HG02852 (cell line): ENCODE results near the gene WFDC2.
"Not testable (repeated sequence)": the region's sequence is repeated elsewhere in the genome, so short reads cannot be mapped to it uniquely, and the experiment has no call there.

Experiments used
- ATAC-seq: cut with Tn5 transposase; IDR thresholded peaks from one replicate; pipeline ENCODE4 v1.9.1; 2021; ENCODE audit warnings: mild to moderate bottlenecking, moderate library complexity; ENCODE audit not compliant: unreplicated experiment

The WFDC2 gene

DNA sequence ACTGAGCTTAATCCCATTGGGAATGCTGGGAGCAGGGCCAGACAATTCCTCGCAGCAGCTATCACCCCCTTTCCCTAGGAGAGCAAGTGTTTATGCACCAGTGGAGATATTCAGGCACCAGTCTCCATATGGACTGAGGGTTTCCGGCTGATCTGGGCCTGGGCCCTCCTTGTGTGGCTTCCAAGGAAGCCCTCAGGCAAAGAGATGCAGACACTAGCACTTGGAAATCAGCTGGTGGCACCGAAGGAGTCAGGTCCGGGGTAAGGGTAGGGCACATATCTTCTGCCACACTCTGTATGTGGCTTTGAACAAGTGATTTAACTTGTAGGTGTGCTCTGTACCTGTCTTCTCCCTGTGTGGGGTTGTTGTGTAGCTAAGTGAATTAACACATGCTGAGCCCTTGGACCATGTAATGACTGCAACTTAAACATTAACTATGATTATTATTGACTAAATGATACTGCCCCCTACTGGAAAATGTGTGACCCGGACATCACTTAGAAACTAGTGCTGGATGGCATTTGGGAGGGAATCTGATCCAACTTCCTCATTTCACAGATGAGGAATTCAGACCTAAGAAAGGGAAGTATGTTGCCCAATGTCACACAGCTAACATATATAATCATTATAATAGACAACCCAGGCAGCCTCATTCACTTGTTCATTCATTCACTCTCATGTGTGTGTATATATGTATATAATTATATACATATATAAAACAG, 19.3 kb upstream of the WFDC2 start:
- ATAC-seq, result no peak

DNA sequence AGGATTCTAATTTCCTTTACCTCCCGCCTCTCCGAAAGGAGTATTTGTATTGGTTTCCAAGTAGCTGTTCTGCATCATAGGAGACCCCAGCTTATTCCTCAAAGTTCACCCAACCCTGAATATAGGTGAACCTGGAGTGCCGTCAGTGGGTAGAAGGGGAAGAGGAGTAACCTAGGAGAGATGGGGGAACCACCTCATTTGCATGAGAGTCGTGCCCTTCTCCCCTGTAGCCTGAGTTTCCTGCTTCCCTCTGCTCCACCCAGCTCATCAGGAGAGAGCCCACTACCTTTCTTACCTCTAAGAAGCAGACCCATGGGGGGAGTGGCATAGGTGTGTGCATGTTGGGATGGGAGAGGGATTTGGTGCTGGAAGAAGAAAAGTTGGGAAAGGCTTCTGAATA, 17.3 kb upstream of the WFDC2 start:
- no peak for ATAC-seq

GRCh38 chr20:45452772-45453691, 16.5 kb upstream of the WFDC2 start:
- ATAC-seq, result no peak

DNA sequence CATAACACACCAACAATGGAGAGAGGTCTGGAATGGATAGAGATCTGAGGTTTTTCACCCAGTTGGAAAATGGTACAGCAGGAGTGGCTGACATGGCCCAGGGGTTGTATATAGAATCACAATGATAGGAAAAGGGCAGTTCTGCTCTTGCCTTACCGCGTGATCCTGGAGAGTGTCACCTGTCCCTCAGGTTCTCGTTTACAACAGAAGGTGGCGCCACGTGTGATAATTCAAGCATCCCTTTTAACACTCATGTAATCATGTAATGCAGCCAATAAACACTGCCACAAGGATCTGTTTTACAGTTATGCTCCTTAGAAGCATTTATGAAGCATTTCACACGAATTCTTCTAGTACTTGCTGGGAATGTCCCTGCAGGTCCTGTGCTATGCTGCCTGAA, 12.9 kb upstream of the WFDC2 start:
- ATAC-seq, result no peak

- ATAC-seq, result no peak
Measured at GRCh38 chr20:45459606-45460005, 9.9 kb upstream of the WFDC2 start.

GRCh38 chr20:45461225-45461624, 8.3 kb upstream of the WFDC2 start:
- ATAC-seq, result no peak

DNA sequence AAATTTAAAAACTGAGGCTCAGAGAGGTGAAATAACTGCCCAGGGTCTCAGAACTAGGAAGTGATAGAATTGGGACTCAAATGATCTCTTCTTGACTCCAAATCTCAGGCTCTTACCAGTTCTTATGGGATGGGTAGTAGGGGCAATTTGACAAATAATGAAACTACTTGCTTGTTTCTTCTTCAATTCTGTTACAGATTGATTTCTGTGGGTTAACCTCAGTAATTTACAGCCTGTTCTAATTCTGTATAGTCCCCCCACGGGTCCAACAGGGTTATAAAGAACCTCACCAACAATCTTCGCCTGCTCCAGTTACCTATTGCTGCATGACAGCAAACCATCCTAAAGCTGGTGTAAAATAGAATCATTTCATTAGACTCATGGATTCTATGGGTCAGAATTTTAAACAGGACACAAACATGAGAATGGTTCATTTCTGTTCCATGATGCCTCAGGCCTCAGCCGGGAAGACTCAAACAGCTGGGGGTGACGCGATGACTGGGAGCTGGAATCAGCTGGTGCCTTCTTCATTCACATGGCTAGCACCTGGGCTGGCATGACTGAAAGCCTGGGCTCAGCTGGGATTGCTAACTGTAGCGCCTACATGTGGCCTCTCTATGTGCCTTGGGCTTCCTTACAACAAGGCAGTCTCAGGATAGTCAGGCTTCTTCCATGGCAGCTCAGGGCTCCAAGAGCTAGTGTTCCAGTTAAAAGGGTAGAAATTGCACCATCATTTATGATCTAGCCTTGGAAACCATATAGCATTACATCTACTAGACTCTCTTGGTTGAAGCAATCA, 6.6 kb upstream of the WFDC2 start:
- ATAC-seq, result no peak

DNA sequence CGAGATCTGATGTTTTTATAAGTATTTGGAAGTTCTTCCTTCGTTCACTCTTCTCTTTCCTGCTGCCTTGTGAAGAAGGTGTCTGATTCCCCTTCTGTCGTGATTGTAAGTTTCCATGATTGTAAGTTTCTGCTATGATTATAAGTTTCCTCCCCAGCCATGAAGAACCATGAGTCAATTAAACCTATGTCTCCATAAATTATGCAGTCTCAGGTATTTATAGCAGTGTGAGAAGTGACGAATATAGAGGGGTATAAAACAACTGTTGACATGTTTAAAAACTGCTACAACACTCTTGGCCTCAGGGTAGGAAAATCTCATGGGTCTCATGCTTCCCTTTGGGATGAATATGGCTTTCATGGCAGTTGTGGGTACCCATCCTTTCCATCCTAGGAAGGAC, 5.8 kb upstream of the WFDC2 start:
- ATAC-seq, result no peak

DNA sequence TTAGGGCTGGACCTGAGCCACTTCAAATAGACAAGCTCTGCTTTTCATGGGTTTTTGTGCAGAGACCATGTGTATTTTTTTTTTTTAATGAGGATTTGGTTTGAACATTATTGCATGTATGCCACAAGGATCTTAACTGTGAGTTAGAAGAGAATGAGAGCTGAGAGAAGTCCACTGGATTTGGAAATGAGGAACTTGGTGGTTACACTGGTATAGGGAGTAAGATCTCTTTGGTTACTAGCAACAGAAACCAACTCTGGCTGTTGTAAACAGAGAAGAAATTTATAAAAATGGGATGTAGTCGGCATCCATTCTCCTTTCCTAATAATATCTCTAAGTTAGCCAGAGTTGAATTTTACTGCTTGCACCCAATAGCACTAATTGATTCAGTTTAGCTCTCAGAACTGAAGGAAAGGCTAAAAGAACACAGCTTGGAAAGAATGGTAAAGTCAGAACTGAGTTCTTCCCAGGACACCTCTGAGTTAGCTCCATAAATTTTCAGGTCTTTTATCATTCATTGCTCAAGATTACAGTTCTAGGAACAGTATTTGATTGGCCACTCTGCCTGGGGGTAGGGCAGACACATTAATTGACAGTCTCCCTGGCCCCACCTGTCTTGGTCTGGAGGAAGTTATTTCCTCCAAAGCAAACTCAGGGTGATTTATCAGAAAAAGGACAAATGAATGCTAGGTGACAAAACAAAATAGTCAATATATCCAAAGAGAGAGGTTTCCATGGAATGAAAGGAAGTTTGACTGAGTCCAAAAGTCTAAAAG, 3.9 kb upstream of the WFDC2 start:
- no peak for ATAC-seq

DNA sequence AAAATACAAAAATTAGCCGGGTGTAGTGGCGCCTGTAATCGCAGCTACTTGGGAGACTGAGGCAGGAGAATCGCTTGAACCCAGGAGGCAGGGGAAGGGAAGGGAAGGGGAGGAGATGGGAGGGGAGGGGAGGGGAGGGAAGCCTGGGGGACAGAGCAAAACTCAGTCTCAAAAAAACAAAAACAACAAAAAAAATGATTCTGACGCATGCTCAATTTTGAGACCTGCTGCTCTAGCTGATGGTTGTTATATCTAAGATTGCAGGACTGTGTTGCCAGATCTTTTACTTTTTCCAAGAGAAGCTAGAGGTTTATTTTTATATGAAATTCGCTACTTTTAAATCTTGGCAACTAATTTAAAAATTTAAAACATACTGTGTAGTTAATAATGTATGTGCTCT, 2.4 kb upstream of the WFDC2 start:
- ATAC-seq, result no peak

DNA sequence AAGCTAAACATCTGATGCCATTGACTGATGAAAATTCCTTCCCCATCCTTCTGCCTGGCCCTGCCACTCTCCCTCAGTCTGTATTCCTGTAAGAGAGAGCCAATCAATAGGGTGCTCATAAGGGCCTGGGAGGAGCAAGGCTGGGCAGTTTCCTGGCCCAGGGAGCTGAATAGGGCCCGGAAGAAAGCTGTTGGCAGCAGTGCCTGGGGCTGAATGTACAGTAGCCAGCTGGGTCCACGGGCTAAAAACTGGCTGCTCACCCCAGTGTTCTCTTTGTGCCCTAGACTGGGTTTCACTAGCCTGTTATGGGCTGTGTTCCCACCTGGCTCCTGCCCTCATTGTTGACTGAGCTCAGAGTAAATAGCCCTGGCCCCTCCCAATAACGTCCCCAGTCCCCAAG, 1.7 kb upstream of the WFDC2 start:
- ATAC-seq, result no peak

DNA sequence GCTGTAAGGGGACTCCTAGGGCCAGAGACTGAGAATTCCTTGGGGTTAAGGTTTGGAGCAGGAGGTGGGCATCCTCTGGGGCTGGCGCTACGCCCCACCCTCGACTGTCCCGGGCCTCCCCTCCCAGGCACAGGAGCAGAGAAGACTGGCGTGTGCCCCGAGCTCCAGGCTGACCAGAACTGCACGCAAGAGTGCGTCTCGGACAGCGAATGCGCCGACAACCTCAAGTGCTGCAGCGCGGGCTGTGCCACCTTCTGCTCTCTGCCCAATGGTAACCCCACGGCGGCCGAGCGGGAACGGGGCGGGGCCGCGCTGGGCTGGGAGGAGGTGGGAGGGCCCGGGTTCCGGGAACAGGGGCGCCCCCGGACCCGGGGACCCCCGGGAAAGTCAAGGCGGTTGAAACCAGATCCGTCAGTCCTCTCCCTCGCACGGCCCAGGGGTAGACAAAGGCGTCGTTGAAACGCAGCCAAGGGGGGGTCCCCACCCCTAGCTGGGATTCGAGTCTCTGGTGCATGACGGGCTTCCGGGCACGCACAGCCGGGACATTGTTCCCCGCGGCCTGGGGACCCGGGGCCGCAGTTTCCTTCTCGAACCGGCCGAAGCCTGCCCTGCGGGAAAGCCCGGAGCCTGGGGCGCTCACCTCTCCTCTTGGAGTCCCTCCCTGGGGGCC, 844 bp downstream of the WFDC2 start:
- peak; percentile 61 for ATAC-seq

GRCh38 chr20:45470937-45471336, 1.4 kb downstream of the WFDC2 start:
- ATAC-seq, result no peak

DNA sequence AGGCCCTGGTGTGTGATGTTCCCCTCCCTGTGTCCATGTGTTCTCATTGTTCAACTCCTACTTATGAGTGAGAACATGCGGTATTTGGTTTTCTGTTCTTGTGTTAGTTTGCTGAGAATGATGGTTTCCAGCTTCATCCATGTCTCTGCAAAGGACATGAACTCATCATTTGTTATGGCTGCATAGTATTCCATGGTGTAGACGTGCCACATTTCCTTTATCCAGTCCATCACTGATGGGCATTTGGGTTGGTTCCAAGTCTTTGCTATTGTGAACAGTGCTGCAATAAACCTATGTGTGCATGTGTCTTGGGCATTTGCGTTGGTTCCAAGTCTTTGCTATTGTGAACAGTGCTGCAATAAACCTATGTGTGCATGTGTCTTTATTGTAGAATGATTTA, 2.7 kb downstream of the WFDC2 start:
- not testable (repeated sequence) for ATAC-seq

DNA sequence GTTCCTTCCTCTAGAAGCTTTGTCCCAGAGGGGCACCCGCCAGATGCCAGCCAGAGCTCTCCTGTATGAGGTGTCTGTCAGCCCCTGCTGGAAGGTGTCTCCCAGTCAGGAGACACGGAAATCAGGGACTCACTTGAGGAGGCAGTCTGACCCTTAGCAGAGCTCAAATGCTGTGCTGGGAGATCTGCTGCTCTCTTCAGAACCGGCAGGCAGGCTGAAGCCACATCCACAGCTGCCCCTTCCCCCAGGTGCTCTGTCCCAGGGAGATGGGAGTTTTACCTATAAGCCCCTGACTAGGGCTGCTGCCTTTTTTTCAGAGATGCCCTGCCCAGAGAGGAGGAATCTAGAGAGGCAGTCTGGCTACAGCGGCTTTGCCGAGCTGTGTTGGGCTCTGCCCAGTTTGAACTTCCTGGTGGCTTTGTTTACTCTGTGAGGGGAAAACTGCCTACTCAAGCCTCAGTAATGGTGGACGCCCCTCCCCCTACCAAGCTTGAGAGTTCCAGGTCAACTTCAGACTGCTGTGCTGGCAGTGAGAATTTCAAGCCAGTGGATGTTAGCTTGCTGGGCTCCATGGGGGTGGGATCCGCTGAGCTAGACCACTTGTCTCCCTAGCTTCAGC, 8.1 kb downstream of the WFDC2 start:
- ATAC-seq, result not testable (repeated sequence)

DNA sequence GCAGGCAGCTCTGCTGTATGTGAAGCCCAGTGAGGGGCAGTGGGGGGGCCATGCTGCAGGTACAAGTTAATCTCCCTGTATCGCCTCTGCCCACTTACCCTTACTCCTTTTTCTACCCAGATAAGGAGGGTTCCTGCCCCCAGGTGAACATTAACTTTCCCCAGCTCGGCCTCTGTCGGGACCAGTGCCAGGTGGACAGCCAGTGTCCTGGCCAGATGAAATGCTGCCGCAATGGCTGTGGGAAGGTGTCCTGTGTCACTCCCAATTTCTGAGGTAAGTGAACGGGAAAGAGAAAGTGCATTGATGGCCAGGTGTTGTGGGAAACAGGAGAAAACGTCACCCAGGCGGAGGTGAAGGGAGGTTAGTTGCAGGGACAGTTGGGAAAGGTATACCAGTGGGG, 10.3 kb downstream of the WFDC2 start:
- ATAC-seq, result no peak

DNA sequence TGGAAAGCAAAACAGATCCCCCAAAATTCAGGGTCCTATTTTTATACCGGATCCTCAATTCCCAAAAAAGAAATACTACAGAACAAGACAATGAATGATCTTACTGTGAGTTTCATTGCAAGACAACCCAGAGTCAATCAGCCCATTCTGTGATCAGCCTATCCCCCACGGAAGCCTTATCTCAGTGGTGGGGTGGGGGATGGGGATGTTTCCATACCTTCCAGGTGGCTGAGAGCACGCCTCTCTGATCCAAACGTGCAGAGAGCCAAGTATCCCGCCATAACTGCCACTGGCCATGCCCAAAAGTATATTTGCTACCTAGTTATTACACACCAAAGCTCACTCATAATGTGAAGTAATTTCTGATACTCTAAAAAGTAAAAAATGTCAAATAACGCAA, 15.1 kb downstream of the WFDC2 start:
- no peak for ATAC-seq

- no peak for ATAC-seq
Measured at GRCh38 chr20:45485388-45485787, 15.8 kb downstream of the WFDC2 start.

DNA sequence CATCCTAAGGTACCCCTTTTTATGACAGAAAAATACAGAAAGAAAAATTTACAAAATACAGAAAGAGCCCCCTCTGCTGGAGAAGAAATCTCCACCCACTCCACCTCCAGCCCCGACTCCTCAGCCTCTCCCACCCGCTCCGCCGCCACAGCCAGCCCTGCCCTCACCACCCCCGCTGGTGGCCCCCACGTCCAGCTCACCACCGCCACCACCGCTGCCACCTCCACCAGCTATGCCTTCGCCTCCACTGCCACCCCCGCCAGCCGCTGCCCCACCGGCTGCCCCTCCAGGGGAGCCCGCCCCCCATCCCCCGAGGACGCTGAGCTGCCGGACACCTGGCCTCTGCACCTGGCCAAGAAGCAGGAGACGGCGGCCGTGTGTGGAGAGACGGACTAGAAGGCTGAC, 17.7 kb downstream of the WFDC2 start:
- no peak for ATAC-seq

DNA sequence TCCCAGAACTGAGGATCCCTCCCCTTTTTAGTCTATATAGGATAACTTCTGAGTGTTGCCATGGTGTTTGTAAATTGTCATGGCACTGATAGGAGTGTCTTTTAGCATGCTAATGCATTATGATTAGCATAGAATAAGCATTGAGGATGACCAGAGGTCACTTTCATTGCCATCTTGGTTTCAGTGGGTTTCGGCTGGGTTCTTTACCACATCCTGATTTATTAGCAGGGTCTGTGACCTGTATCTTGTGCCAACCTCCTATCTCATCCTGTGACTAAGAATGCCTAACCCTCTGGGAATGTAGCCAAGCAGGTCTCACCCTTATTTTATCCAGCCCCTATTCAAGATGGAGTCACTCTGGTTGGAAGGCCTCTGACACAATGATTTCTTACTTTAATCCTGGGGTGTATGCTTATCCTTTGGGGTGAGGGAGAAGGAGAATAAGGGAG, 19.6 kb downstream of the WFDC2 start:
- ATAC-seq, result no peak
